HG03565 (cell line): ENCODE results near the gene TTC34.
"Not testable (repeated sequence)": the region's sequence is repeated elsewhere in the genome, so short reads cannot be mapped to it uniquely, and the experiment has no call there.

Source experiments
- ATAC-seq: cut with Tn5 transposase; IDR thresholded peaks from one replicate; pipeline ENCODE4 v1.9.1; 2021; ENCODE audit warnings: mild to moderate bottlenecking, moderate library complexity; ENCODE audit not compliant: unreplicated experiment

TTC34 gene

GRCh38 chr1:2799811-2800663 is 1.5 kb downstream of the TTC34 start:
- ATAC-seq: no peak

- ATAC-seq: not testable (repeated sequence)
Observed at GRCh38 chr1:2798958-2799357, 2.5 kb downstream of the TTC34 start.

GRCh38 chr1:2797741-2798016 is 3.8 kb downstream of the TTC34 start:
- no peak for ATAC-seq

GRCh38 chr1:2796890-2797740 is 4.4 kb downstream of the TTC34 start:
- ATAC-seq: no peak

- ATAC-seq: no peak
Observed at GRCh38 chr1:2795926-2796325, 5.6 kb downstream of the TTC34 start.

GRCh38 chr1:2791027-2791760 is 10.3 kb downstream of the TTC34 start:
- no peak for ATAC-seq

- no peak for ATAC-seq
Observed at GRCh38 chr1:2789986-2790581, 11.4 kb downstream of the TTC34 start.

GRCh38 chr1:2789164-2789985 is 12.1 kb downstream of the TTC34 start:
- ATAC-seq: no peak

GRCh38 chr1:2788506-2789163 is 12.9 kb downstream of the TTC34 start:
- ATAC-seq: no peak

GRCh38 chr1:2787163-2787911 is 14.2 kb downstream of the TTC34 start:
- ATAC-seq: no peak

GRCh38 chr1:2786329-2787162 is 14.9 kb downstream of the TTC34 start:
- no peak for ATAC-seq

GRCh38 chr1:2785631-2786328 is 15.7 kb downstream of the TTC34 start:
- ATAC-seq: no peak

GRCh38 chr1:2784854-2785630 is 16.5 kb downstream of the TTC34 start:
- no peak for ATAC-seq

GRCh38 chr1:2783435-2784397 is 17.8 kb downstream of the TTC34 start:
- no peak for ATAC-seq

GRCh38 chr1:2783069-2783434 is 18.4 kb downstream of the TTC34 start:
- no peak for ATAC-seq

GRCh38 chr1:2781627-2782026 is 19.9 kb downstream of the TTC34 start:
- ATAC-seq: no peak
